Retinal pigment epithelial cell (primary cell): Measurements from ENCODE around the gene ROCK1.

ENCODE experiments used
- DNase-seq: peaks from one replicate; pipeline ENCODE4 v3.0.0-alpha.2; 2010; ENCODE audit warnings: low read depth
- H3K4me3 ChIP-seq: 2 replicates; pipeline ENCODE4 v1.5.1; 2011; ENCODE audit warnings: mild to moderate bottlenecking, low read length, control low read depth, moderate library complexity
- TF ChIP-seq, protein P1 (sequence below): conservative IDR thresholded peaks from 2 replicates; pipeline ENCODE4 v1.5.1; 2011; ENCODE audit warnings: low read depth, low read length, control low read depth, inconsistent platforms

The ROCK1 gene

DNA sequence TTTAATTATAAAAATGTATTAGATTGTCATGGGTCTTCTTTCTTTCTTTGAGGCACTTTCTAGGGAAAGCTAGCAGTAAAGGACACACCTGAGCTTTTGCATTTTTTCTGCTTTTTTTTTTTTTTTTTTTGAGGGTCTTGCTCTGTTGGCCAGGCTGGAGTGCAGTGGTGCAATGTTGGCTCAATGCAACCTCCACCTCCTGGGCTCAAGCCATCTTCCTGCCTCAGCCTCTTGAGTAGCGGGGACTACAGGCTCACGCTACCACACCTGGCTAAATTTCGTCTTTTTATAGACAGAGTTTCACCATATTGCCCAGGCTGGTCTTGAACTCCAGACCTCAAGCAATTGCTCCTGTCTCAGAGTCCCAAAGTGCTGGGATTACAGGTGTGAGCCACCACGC is 40.5 kb downstream of the ROCK1 start:
- DNase-seq, result no peak
- H3K4me3 ChIP-seq, result no peak overlapping the region
- TF ChIP-seq, protein P1, sequence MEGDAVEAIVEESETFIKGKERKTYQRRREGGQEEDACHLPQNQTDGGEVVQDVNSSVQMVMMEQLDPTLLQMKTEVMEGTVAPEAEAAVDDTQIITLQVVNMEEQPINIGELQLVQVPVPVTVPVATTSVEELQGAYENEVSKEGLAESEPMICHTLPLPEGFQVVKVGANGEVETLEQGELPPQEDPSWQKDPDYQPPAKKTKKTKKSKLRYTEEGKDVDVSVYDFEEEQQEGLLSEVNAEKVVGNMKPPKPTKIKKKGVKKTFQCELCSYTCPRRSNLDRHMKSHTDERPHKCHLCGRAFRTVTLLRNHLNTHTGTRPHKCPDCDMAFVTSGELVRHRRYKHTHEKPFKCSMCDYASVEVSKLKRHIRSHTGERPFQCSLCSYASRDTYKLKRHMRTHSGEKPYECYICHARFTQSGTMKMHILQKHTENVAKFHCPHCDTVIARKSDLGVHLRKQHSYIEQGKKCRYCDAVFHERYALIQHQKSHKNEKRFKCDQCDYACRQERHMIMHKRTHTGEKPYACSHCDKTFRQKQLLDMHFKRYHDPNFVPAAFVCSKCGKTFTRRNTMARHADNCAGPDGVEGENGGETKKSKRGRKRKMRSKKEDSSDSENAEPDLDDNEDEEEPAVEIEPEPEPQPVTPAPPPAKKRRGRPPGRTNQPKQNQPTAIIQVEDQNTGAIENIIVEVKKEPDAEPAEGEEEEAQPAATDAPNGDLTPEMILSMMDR, result no peak

DNA sequence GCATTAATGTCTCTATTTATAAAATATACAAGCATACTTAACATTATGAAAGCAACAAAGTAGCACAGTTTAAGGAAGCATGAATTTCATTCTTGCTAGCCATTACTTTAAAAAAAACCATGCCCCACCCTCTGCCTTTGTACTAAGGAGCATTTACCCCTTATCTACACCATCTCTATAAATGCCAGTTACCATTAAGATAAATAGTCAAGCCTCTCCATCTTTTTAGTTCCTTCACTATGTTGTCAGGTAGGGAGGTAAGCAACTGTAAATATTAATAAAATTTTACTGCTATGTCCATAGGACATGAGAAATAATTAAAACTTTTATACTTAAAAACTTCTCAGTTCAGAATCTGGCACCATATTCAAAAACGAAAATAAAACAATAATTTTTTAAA is 42.1 kb downstream of the ROCK1 start:
- H3K4me3 ChIP-seq, result no peak overlapping the region
- TF ChIP-seq, protein P1, result no peak
- DNase-seq, result no peak

DNA sequence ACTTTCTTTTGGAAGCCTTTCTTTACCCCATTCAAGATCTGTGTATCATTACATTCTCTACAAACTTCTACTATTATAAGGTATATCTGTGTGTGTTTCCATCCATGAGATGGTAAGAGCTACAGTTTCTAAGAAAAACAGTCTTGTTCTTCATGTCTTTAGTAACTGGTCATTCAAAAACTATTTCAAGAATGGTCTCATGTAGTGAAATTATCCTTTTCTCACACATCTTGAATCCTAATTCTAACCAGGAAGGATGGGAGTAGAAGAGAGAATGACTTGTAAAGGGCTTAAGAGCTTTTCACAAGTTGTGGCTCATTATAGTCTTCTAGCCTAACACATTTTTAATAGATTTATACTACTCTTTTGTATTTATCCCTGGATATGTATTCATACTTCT is 47.3 kb downstream of the ROCK1 start:
- H3K4me3 ChIP-seq, result no peak overlapping the region
- TF ChIP-seq, protein P1, result no peak
- peak; percentile 31 for DNase-seq

DNA sequence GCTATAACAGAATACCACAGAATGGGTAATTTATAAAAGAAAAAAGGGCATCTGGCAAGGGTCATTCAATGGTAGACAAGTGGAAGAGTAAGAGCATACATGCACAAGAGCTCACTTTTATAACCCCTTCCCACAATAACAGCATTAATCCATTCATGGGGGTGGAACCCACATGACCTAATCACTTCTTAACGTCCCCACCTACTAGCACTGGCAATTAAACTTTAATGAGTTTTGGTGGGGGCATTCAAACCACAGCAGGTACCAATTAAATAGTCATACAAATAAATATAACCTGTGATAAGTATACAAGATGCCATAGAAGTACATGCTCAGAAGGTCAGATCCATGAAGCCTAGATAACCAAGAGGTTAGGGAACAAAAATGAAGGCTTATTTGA is 48.6 kb downstream of the ROCK1 start:
- no peak overlapping the region for H3K4me3 ChIP-seq
- TF ChIP-seq, protein P1, result no peak
- DNase-seq, result no peak

DNA sequence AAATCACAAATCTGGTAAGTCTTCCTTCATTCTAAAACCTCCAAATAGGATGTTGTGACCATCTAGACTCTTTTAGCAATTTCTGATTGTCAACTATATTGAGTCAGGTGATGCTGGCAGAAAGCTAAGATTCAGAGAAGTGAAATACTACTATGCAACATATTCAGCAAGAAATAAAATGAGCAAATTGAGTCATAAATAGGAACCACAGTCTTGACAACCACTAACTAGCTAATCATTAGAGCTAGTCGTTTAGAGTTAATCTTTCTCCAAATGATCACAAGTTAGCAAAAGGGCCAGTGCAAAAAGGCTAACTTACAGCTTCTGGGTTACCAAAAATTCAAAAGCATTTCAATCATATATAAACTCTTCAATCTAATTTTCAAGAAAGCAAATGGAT is 54.5 kb downstream of the ROCK1 start:
- no peak for DNase-seq
- TF ChIP-seq, protein P1, result no peak

DNA sequence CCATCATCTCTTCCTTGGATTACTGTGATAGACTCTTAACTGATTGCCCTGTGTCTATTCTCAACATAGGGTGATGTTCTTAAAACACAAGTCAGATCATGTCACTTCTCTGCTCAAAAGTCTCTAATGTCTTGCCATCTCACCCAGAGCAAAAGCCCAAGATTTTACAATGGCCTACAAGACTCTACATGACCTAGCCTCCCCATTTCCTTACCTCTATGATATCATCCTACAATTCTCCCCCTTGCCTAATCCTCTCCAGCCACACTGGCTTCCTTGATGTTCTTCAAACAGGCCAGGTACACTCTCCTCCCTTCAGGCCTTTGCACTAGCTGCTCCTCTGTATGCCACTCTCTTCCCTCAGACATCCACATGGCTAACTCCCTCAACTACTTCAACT is 55.1 kb downstream of the ROCK1 start:
- DNase-seq, result no peak
- no peak overlapping the region for H3K4me3 ChIP-seq
- TF ChIP-seq, protein P1, result no peak

More for the DNA sequence above, 54.5 kb downstream of the ROCK1 start:
- no peak overlapping the region for H3K4me3 ChIP-seq

DNA sequence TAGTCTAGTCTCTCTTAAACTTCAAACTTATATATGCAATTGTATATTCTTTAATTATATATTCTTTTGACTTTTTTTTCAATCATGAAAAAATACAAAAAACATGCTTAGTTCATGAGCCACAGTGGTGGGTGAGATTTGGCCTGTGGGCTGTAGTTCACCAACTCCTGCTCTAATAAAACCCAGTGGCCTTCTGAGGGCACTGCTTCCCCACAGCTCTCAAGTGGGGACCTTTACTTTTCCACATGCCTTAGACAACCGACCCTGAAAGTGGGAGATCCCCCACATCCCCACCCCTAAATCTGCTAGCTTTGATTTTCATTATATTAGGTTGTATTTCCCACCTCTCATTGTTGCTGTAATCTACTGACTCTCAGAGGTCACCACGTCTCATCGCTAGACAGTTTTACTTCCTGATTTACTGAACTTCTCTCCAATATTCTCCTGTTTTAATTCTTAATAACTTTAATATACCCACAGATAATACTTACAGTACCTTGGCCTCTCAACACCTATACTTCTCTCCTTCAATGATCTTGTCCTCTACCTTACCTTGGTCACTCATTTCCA is 57.3 kb downstream of the ROCK1 start:
- no peak for DNase-seq
- H3K4me3 ChIP-seq, result no peak overlapping the region
- TF ChIP-seq, protein P1, result no peak
